Measurements from ENCODE around the gene CALCOCO2.

The CALCOCO2 gene

DNA sequence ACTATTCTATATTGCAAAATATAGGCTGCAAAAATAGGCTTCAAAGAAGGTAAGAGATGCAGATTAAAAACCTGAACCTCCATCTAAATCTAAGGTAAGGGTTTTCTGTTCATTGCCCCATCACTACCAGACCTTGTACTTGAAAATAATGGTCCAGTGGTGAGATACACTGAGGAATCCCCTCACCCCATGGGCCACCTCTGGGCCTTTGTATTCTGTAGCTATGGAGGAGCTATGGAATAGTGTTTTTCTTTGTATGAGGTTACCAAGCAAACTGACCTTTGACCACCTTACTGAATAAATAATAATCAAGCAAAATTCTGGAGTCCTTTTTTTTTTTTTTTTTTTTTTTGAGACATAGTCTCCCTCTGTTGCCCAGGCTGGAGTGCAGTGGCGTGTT is 72.6 kb downstream of the CALCOCO2 start:
- Histone ChIP-seq H3K9me3 (ENCODE audit: low read length) (no peaks in the 10 kb centered on the region), H3K9me2 (ENCODE audit: low read depth, low read length) (no peaks in the 10 kb centered on the region), H3F3A (ENCODE audit: insufficient read depth, low read length) (no peaks in the 10 kb centered on the region), H3K27me3 (ENCODE audit: insufficient read depth, low read length) (no peaks in the 10 kb centered on the region), H4K20me1 (ENCODE audit: insufficient read depth, low read length) (no peaks in the 10 kb centered on the region), H3K36me3 (ENCODE audit: insufficient read depth, low read length) (peaks cover 1% of the 10 kb centered on the region; the same call in 1 of the 2 replicates), H3K4me2 (ENCODE audit: low read length) (no peak overlapping the region), H3K4me3 (ENCODE audit: low read depth, low read length, poor library complexity, severe bottlenecking) (no peak overlapping the region), H3K4me1 (ENCODE audit: insufficient read depth, low read length, severe bottlenecking) (peaks cover 6% of the 10 kb centered on the region), H3K27ac (ENCODE audit: low read depth, low read length, poor library complexity, severe bottlenecking) (no peak overlapping the region), H3K79me2 (ENCODE audit: insufficient read depth, low read length) (no peaks in the 10 kb centered on the region), H2AFZ (ENCODE audit: low read length) (no peak overlapping the region), H3K9ac (ENCODE audit: low read length) (no peak overlapping the region)
- TF ChIP-seq, protein P1, sequence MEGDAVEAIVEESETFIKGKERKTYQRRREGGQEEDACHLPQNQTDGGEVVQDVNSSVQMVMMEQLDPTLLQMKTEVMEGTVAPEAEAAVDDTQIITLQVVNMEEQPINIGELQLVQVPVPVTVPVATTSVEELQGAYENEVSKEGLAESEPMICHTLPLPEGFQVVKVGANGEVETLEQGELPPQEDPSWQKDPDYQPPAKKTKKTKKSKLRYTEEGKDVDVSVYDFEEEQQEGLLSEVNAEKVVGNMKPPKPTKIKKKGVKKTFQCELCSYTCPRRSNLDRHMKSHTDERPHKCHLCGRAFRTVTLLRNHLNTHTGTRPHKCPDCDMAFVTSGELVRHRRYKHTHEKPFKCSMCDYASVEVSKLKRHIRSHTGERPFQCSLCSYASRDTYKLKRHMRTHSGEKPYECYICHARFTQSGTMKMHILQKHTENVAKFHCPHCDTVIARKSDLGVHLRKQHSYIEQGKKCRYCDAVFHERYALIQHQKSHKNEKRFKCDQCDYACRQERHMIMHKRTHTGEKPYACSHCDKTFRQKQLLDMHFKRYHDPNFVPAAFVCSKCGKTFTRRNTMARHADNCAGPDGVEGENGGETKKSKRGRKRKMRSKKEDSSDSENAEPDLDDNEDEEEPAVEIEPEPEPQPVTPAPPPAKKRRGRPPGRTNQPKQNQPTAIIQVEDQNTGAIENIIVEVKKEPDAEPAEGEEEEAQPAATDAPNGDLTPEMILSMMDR (IDR thresholded peaks at IDR 0.05; ENCODE audit: low read length) = no peak
- TF ChIP-seq EZH2 (IDR thresholded peaks at IDR 0.05; ENCODE audit: borderline replicate concordance, low read length) = no peak

DNA sequence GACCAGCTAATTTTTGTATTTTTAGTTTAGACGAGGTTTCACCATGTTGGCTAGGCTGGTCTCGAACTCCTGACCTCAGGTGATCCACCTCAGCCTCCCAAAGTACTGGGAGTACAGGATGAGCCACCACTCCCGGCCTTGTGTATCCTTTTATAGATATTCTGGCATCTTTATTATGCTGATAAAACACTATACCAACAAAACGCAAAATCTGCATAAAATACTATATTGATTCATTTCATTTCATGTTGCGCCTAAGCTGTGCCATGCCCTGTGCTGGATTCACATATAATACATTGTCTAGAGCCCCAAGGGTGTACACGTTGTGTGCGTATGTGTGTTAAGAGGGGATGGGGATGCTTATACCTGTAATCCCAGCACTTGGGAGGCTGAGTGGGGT is 73.6 kb downstream of the CALCOCO2 start:
- no peak overlapping the region for H3K27ac ChIP-seq (ENCODE audit: low read depth, low read length, poor library complexity, severe bottlenecking)

DNA sequence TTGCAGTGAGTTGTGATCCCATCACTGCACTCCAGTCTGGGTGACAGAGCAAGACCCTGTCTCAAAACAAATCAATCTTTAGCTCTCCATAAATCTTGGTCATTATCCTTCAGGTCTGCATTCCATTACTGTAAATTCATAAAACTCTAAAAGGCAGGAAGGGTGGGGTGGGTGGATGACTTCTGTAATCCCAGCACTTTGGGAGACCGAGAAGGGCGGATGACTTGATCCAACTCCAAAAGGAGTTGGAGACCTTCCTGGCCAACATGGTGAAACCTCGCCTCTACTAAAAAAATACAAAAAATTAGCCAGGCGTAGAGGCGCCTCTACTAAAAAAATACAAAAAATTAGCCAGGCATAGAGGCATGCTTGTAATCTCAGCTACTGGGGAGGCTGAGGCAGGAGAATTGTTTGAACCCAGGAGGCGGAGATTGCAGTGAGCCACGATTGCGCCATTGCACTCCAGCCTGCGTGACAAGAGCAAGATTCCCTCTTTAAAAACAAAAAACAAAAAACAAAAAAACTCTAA is 75.2 kb downstream of the CALCOCO2 start:
- Histone ChIP-seq H3K4me3 (ENCODE audit: low read depth, low read length, poor library complexity, severe bottlenecking) (no peak overlapping the region), H3K9ac (ENCODE audit: low read length) (no peak overlapping the region), H3F3A (ENCODE audit: insufficient read depth, low read length) (no peaks in the 10 kb centered on the region), H3K9me3 (ENCODE audit: low read length) (no peaks in the 10 kb centered on the region), H3K79me2 (ENCODE audit: insufficient read depth, low read length) (peaks cover 12% of the 10 kb centered on the region), H3K27me3 (ENCODE audit: insufficient read depth, low read length) (no peaks in the 10 kb centered on the region), H3K4me1 (ENCODE audit: insufficient read depth, low read length, severe bottlenecking) (peaks cover 26% of the 10 kb centered on the region), H3K36me3 (ENCODE audit: insufficient read depth, low read length) (peaks cover 10% of the 10 kb centered on the region; the same call in 1 of the 2 replicates), H4K20me1 (ENCODE audit: insufficient read depth, low read length) (0 out of 2 replicates have a peak, but pooled peaks cover 2% of the 10 kb centered on the region), H3K9me2 (ENCODE audit: low read depth, low read length) (no peaks in the 10 kb centered on the region), H2AFZ (ENCODE audit: low read length) (no peak overlapping the region), H3K4me2 (ENCODE audit: low read length) (no peak overlapping the region), H3K27ac (ENCODE audit: low read depth, low read length, poor library complexity, severe bottlenecking) (no peak overlapping the region)
- no peak for TF ChIP-seq EZH2 (IDR thresholded peaks at IDR 0.05; ENCODE audit: borderline replicate concordance, low read length)
- TF ChIP-seq, protein P1 (IDR thresholded peaks at IDR 0.05; ENCODE audit: low read length) = no peak

More for the DNA sequence above, 73.6 kb downstream of the CALCOCO2 start:
- no peak for TF ChIP-seq EZH2 (IDR thresholded peaks at IDR 0.05; ENCODE audit: borderline replicate concordance, low read length)
- TF ChIP-seq, protein P1 (IDR thresholded peaks at IDR 0.05; ENCODE audit: low read length) = no peak
- Histone ChIP-seq H3K4me3 (ENCODE audit: low read depth, low read length, poor library complexity, severe bottlenecking) (no peak overlapping the region), H3K36me3 (ENCODE audit: insufficient read depth, low read length) (no peaks in the 10 kb centered on the region), H4K20me1 (ENCODE audit: insufficient read depth, low read length) (no peaks in the 10 kb centered on the region), H3K9me2 (ENCODE audit: low read depth, low read length) (no peaks in the 10 kb centered on the region), H3K27me3 (ENCODE audit: insufficient read depth, low read length) (no peaks in the 10 kb centered on the region), H3K4me1 (ENCODE audit: insufficient read depth, low read length, severe bottlenecking) (peaks cover 9% of the 10 kb centered on the region), H3K9me3 (ENCODE audit: low read length) (no peaks in the 10 kb centered on the region), H3F3A (ENCODE audit: insufficient read depth, low read length) (no peaks in the 10 kb centered on the region), H2AFZ (ENCODE audit: low read length) (no peak overlapping the region), H3K4me2 (ENCODE audit: low read length) (no peak overlapping the region), H3K9ac (ENCODE audit: low read length) (no peak overlapping the region), H3K79me2 (ENCODE audit: insufficient read depth, low read length) (no peaks in the 10 kb centered on the region)
